Endometrial microvascular endothelial cells (primary cell): Measurements from ENCODE around the gene GRK6. TPM values are rescaled to one million over a fixed set of nuclear protein-coding genes. Genes with fewer than 3 reads are reported as not detected.

ENCODE experiments used
- in situ Hi-C: cut with HindIII; loops from 2 replicates; pipeline ENCODE4 v1.10.0; 2017; ENCODE audit warnings: low sequenced_read_pairs, low pct_unique_long_range_greater_than_20kb; ENCODE audit errors: inconsistent ontology term
- total RNA-seq: library from RNA; depleted of rRNA; stranded (reverse); fragments of >200 nt; gene quantifications from one replicate; pipeline ENCODE4 v1.2.3, GENCODE V29; 2015; ENCODE audit errors: inconsistent ontology term

GRK6 gene
- total RNA-seq, 1 donor from 2014 or later: 50.9 TPM

GRCh38 chr5:177447066-177447610 is 20.7 kb downstream of the GRK6 start:
- in situ Hi-C loops: loop anchor here (10.0 kb wide), 1 partner anchor 122 kb away; no protein-coding TSS in a partner anchor

GRCh38 chr5:177447611-177448243 is 21.3 kb downstream of the GRK6 start:
- in situ Hi-C loops: loop anchor here (10.0 kb wide), 1 partner anchor 123 kb away; no protein-coding TSS in a partner anchor

GRCh38 chr5:177448244-177448950 is 21.9 kb downstream of the GRK6 start:
- in situ Hi-C loops: loop anchor here (10.0 kb wide), 1 partner anchor 124 kb away; no protein-coding TSS in a partner anchor

- in situ Hi-C loops: loop anchor here (10.0 kb wide), 1 partner anchor 125 kb away; no protein-coding TSS in a partner anchor
These were observed 22.9 kb downstream of the GRK6 start for GRCh38 chr5:177449140-177450061.

GRCh38 chr5:177450667-177451424 is 24.4 kb downstream of the GRK6 start:
- in situ Hi-C loops: no loop called here

- in situ Hi-C loops: no loop called here
These were observed 26.5 kb downstream of the GRK6 start for GRCh38 chr5:177452688-177453638.

- in situ Hi-C loops: no loop called here
These were observed 27.4 kb downstream of the GRK6 start for GRCh38 chr5:177453852-177454396.

GRCh38 chr5:177454397-177455035 is 28.0 kb downstream of the GRK6 start:
- in situ Hi-C loops: no loop called here

GRCh38 chr5:177455036-177455660 is 28.7 kb downstream of the GRK6 start:
- in situ Hi-C loops: no loop called here

GRCh38 chr5:177455661-177456590 is 29.4 kb downstream of the GRK6 start:
- in situ Hi-C loops: no loop called here

GRCh38 chr5:177456591-177456964 is 30.1 kb downstream of the GRK6 start:
- in situ Hi-C loops: no loop called here

- in situ Hi-C loops: no loop called here
These were observed 30.7 kb downstream of the GRK6 start for GRCh38 chr5:177456976-177457851.

GRCh38 chr5:177457852-177458681 is 31.6 kb downstream of the GRK6 start:
- in situ Hi-C loops: no loop called here
